Stimulated activated CD8-positive, alpha-beta memory T cell treated with anti-CD3 and anti-CD28 coated beads, Interleukin-7, amount 100 ng/mL, for 4 hours (primary cell): ENCODE measurements around the gene ZNF700.
"Not testable (repeated sequence)": the region's sequence is repeated elsewhere in the genome, so short reads cannot be mapped to it uniquely, and the experiment has no call there.

ENCODE experiments used
- DNase-seq, 2 donors: peaks; one replicate each; pipeline ENCODE4 v3.0.0-alpha.2; 2020; ENCODE audit warnings: low read depth in 2 of 2

The ZNF700 gene

DNA sequence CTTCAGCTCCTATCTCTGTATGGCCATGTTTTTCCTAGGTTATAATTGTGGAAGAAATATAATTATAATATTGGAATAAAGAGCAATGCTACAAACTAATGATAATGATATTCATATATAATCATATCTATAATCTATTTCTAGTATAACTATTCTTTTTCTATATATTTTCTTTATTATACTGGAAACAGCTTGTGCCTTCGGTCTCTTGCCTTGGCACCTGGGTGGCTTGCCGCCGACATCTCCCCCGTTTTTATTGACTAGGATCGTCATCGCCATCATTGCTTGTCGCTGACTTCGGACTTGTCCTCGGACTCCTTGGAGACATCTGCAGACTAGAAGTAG, 64.2 kb downstream of the ZNF700 start:
- no peak for DNase-seq

DNA sequence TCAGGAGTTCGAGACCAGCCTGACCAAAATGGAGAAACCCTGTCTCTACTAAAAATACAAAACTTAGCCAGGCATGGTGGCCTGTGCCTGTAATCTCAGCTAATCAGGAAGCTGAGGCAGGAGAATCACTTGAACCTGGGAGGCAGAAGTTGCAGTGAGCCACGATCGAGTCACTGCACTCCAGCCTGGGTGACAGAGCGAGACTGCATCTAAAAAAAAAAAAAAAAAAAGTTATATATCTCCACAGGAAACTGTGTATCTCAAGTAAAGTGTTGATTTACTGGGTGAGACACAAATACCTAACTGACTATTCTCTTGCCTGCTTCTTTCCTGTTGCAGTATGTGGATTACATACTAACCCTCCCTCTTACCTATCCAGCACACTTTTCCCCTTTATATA, 67.0 kb downstream of the ZNF700 start:
- not testable (repeated sequence) for DNase-seq

GRCh38 chr19:11995174-11995573, 70.3 kb downstream of the ZNF700 start:
- DNase-seq: no peak
